H1 (cell line): Measurements from ENCODE around the gene LGALS9. TPM values are rescaled to one million over a fixed set of nuclear protein-coding genes. Genes with fewer than 3 reads are reported as not detected.

Source experiments
- BCL11A ChIP-seq, 2 experiments: IDR thresholded peaks; one replicate each; pipeline ENCODE4 v1.6.1; 2011; ENCODE audit warnings: low read depth in 2 of 2, low read length in 2 of 2, mild to moderate bottlenecking in 2 of 2
- CREB1 ChIP-seq: IDR thresholded peaks from 2 replicates; pipeline ENCODE4 v1.6.1; 2012; ENCODE audit warnings: inconsistent platforms
- CTBP2 ChIP-seq: IDR thresholded peaks from 2 replicates; pipeline ENCODE4 v1.7.0; 2011; ENCODE audit warnings: borderline replicate concordance, mild to moderate bottlenecking, moderate library complexity, mixed read lengths, low read length; ENCODE audit not compliant: insufficient read depth, insufficient read length
- EP300 ChIP-seq, 2 experiments: IDR thresholded peaks; 1 replicate in 1 of 2; 2 replicates in 1 of 2; pipeline ENCODE4 v1.6.1; 2011 to 2012; ENCODE audit warnings: low read depth in 2 of 2, low read length in 2 of 2, mild to moderate bottlenecking in 2 of 2, borderline replicate concordance in 1 of 2, inconsistent platforms in 1 of 2, moderate library complexity in 1 of 2
- KDM5A ChIP-seq: fragments of 200-600 bp; IDR thresholded peaks from 2 replicates; pipeline ENCODE4 v1.7.1; 2012; ENCODE audit warnings: mild to moderate bottlenecking, low read length, inconsistent platforms, mixed read lengths
- SIN3A ChIP-seq, 2 experiments: IDR thresholded peaks in 1 of 2; conservative IDR thresholded peaks in 1 of 2; 2 replicates each; pipeline ENCODE4 v1.6.1; 2011 to 2012; ENCODE audit warnings: low read length in 2 of 2, improper control_type of control experiment in 1 of 2, low read depth in 1 of 2, mild to moderate bottlenecking in 1 of 2
- SP4 ChIP-seq: IDR thresholded peaks from 2 replicates; pipeline ENCODE4 v1.6.1; 2012; ENCODE audit warnings: low read length, inconsistent platforms
- YY1 ChIP-seq: IDR thresholded peaks from 2 replicates; pipeline ENCODE4 v1.6.1; 2011; ENCODE audit warnings: low read depth, mild to moderate bottlenecking, low read length
- polyA plus RNA-seq, 7 experiments: library from polyadenylated mRNA; depleted of rRNA in 3 of 7; stranded (reverse) in 5 of 7; unstranded in 2 of 7; fragments of >200 nt in 5 of 7; fragments of 200-250 nt in 2 of 7; gene quantifications; 1 replicate in 5 of 7; 2 replicates in 1 of 7; 4 replicates in 1 of 7; pipeline versions ENCODE4 v1.2.1 to v1.2.3, GENCODE V29; 2011 to 2013; ENCODE audit warnings: missing spikeins in 2 of 7, mixed read lengths in 2 of 7
- total RNA-seq: library from RNA; stranded (reverse); fragmentation: NEBNext Ultra II Directional; extraction: Animal tissue kit (Norgen Biotek cat#: 25700); gene quantifications from 2 replicates; pipeline ENCODE4 v1.2.1, GENCODE V29; 2021
- TF ChIP-seq, protein P1 (sequence below): fragments of 300-600 bp; sonication (generic); IDR thresholded peaks from 2 replicates; pipeline ENCODE4 v1.7.1; 2012; ENCODE audit warnings: low read length, moderate library complexity, mild to moderate bottlenecking, inconsistent platforms; ENCODE audit not compliant: insufficient replicate concordance

The LGALS9 gene
- total and polyA plus RNA-seq, 2 of the 8 experiments (the other 6 are each of a cell fraction or from before 2014, with no cell fraction given) = 0.95 to 1.7 TPM

DNA sequence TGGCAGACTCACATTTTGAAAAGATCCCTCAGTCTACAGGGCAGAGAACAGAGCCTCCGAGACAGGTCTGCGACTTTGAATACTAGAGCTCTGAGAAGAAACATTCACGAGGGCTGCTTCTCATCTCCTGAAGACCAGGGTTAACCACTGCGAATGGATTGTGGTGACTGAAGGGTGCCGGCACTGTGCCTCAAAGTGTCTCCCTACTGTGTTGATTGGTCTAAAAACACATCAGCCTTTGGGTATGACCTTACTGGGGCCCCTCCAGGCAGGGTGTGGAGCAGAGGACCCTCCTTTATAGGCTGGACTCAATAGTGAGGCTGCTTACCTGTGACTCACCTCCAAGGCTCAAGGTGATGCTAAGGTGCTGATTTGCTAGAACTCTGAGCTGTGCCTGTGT lies 2.6 kb upstream of the LGALS9 start (continued):
- TF ChIP-seq, protein P1, sequence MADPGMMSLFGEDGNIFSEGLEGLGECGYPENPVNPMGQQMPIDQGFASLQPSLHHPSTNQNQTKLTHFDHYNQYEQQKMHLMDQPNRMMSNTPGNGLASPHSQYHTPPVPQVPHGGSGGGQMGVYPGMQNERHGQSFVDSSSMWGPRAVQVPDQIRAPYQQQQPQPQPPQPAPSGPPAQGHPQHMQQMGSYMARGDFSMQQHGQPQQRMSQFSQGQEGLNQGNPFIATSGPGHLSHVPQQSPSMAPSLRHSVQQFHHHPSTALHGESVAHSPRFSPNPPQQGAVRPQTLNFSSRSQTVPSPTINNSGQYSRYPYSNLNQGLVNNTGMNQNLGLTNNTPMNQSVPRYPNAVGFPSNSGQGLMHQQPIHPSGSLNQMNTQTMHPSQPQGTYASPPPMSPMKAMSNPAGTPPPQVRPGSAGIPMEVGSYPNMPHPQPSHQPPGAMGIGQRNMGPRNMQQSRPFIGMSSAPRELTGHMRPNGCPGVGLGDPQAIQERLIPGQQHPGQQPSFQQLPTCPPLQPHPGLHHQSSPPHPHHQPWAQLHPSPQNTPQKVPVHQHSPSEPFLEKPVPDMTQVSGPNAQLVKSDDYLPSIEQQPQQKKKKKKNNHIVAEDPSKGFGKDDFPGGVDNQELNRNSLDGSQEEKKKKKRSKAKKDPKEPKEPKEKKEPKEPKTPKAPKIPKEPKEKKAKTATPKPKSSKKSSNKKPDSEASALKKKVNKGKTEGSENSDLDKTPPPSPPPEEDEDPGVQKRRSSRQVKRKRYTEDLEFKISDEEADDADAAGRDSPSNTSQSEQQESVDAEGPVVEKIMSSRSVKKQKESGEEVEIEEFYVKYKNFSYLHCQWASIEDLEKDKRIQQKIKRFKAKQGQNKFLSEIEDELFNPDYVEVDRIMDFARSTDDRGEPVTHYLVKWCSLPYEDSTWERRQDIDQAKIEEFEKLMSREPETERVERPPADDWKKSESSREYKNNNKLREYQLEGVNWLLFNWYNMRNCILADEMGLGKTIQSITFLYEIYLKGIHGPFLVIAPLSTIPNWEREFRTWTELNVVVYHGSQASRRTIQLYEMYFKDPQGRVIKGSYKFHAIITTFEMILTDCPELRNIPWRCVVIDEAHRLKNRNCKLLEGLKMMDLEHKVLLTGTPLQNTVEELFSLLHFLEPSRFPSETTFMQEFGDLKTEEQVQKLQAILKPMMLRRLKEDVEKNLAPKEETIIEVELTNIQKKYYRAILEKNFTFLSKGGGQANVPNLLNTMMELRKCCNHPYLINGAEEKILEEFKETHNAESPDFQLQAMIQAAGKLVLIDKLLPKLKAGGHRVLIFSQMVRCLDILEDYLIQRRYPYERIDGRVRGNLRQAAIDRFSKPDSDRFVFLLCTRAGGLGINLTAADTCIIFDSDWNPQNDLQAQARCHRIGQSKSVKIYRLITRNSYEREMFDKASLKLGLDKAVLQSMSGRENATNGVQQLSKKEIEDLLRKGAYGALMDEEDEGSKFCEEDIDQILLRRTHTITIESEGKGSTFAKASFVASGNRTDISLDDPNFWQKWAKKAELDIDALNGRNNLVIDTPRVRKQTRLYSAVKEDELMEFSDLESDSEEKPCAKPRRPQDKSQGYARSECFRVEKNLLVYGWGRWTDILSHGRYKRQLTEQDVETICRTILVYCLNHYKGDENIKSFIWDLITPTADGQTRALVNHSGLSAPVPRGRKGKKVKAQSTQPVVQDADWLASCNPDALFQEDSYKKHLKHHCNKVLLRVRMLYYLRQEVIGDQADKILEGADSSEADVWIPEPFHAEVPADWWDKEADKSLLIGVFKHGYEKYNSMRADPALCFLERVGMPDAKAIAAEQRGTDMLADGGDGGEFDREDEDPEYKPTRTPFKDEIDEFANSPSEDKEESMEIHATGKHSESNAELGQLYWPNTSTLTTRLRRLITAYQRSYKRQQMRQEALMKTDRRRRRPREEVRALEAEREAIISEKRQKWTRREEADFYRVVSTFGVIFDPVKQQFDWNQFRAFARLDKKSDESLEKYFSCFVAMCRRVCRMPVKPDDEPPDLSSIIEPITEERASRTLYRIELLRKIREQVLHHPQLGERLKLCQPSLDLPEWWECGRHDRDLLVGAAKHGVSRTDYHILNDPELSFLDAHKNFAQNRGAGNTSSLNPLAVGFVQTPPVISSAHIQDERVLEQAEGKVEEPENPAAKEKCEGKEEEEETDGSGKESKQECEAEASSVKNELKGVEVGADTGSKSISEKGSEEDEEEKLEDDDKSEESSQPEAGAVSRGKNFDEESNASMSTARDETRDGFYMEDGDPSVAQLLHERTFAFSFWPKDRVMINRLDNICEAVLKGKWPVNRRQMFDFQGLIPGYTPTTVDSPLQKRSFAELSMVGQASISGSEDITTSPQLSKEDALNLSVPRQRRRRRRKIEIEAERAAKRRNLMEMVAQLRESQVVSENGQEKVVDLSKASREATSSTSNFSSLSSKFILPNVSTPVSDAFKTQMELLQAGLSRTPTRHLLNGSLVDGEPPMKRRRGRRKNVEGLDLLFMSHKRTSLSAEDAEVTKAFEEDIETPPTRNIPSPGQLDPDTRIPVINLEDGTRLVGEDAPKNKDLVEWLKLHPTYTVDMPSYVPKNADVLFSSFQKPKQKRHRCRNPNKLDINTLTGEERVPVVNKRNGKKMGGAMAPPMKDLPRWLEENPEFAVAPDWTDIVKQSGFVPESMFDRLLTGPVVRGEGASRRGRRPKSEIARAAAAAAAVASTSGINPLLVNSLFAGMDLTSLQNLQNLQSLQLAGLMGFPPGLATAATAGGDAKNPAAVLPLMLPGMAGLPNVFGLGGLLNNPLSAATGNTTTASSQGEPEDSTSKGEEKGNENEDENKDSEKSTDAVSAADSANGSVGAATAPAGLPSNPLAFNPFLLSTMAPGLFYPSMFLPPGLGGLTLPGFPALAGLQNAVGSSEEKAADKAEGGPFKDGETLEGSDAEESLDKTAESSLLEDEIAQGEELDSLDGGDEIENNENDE = no peak
- no peak for TF ChIP-seq KDM5A
- TF ChIP-seq EP300 (IDR thresholded peaks at IDR 0.05; ENCODE audit: borderline replicate concordance in 1 of 2, low read depth in 2 of 2, low read length in 2 of 2) = no peak
- TF ChIP-seq BCL11A (IDR thresholded peaks at IDR 0.05; ENCODE audit: low read depth in 2 of 2, low read length in 2 of 2) = no peak
- no peak for TF ChIP-seq SIN3A (conservative IDR thresholded peaks at IDR 0.05 in 1 of 2, IDR thresholded peaks at IDR 0.05 in 1 of 2; ENCODE audit: low read depth in 1 of 2, low read length in 2 of 2)
- no peak for TF ChIP-seq YY1
- no peak for TF ChIP-seq SP4
- TF ChIP-seq CREB1 = no peak
- TF ChIP-seq CTBP2 = no peak
